MCF 10A (cell line): ENCODE data around the gene CCNB1IP1. TPM values are rescaled to one million over a fixed set of nuclear protein-coding genes. Genes with fewer than 3 reads are reported as not detected.

Source experiments
- BruUV-seq: library from RNA; stranded (reverse); fragments of 400-500 nt; replicated peaks from 2 replicates; lab custom pipeline; 2021; lab: Mats Ljungman, UMichigan
- CTCF ChIA-PET: fragments of 300-600 bp; sonication (Branson Sonifier 250); formaldehyde crosslinking; extraction: SDS; loops from one replicate; lab custom pipeline; 2021; ENCODE audit warnings: antibody characterized with exemption, inconsistent platforms; lab: Yijun Ruan, JAX
- POLR2A ChIA-PET: fragments of 300-600, 350-650 bp; sonication (Branson Sonifier 250); formaldehyde crosslinking; extraction: SDS; loops from one replicate; lab custom pipeline; 2020; ENCODE audit warnings: antibody characterized with exemption, inconsistent platforms; lab: Yijun Ruan, JAX
- DNase-seq: peaks from one replicate; pipeline ENCODE4 v3.0.0-alpha.2; 2018; ENCODE audit not compliant: unreplicated experiment
- H3K27ac Mint-ChIP-seq: one replicate; pipeline ENCODE4 v1.8.0; 2022; ENCODE audit warnings: mild to moderate bottlenecking, low read depth, mixed read lengths; ENCODE audit not compliant: unreplicated experiment
- H3K27me3 Mint-ChIP-seq: one replicate; pipeline ENCODE4 v1.8.0; 2022; ENCODE audit warnings: mixed read lengths; ENCODE audit not compliant: insufficient read depth, unreplicated experiment
- H3K36me3 Mint-ChIP-seq: one replicate; pipeline ENCODE4 v1.8.0; 2022; ENCODE audit warnings: mild to moderate bottlenecking, moderate library complexity, mixed read lengths; ENCODE audit not compliant: insufficient read depth, unreplicated experiment
- H3K4me1 Mint-ChIP-seq: one replicate; pipeline ENCODE4 v1.8.0; 2022; ENCODE audit warnings: mixed read lengths; ENCODE audit not compliant: insufficient read depth, unreplicated experiment
- H3K4me3 Mint-ChIP-seq: one replicate; pipeline ENCODE4 v1.8.0; 2022; ENCODE audit warnings: mild to moderate bottlenecking, moderate library complexity, mixed read lengths; ENCODE audit not compliant: unreplicated experiment
- H3K9me3 Mint-ChIP-seq: one replicate; pipeline ENCODE4 v1.8.0; 2022; ENCODE audit warnings: mixed read lengths; ENCODE audit not compliant: unreplicated experiment
- CTCF ChIP-seq: fragments of 200-600 bp; IDR thresholded peaks from one replicate; pipeline ENCODE4 v1.8.0; 2022; ENCODE audit warnings: antibody characterized with exemption, mild to moderate bottlenecking; ENCODE audit not compliant: unreplicated experiment
- intact Hi-C: fragments of 100-400 bp; cut with micrococcal nuclease; formaldehyde crosslinking; loops from 2 replicates; pipeline ENCODE4 v1.14.1; 2022
- total RNA-seq: library from RNA; stranded (reverse); gene quantifications from 2 replicates; pipeline ENCODE4 v1.2.3, GENCODE V29; 2022

CCNB1IP1 gene
- total RNA-seq, 1 experiment from 2014 or later, result 108 TPM

GRCh38 chr14:20356422-20356821 lies 23.3 kb upstream of the CCNB1IP1 start:
- intact Hi-C loops, result no loop called here
- CTCF ChIA-PET, result interaction anchor here (1.5 to 2.3 kb wide), 2 partner anchors 29 to 251 kb away, joined by 6 to 14 read pairs; no protein-coding TSS in a partner anchor
- BruUV-seq, result no TSS peak
- no peak for TF ChIP-seq CTCF
- peaks cover 77% of the 10 kb centered on the region for H3K36me3 Mint-ChIP-seq
- no peak overlapping the region for H3K4me3 Mint-ChIP-seq
- no peaks in the 10 kb centered on the region for H3K27me3 Mint-ChIP-seq
- H3K9me3 Mint-ChIP-seq, result no peaks in the 10 kb centered on the region
- POLR2A ChIA-PET, result interaction anchor here (1.3 to 2.9 kb wide), 2 partner anchors 13 kb away, joined by 3 to 12 read pairs; partner anchors contain the start of gene PARP2
- no peak overlapping the region for H3K27ac Mint-ChIP-seq
- DNase-seq, result peak; percentile 17
- H3K4me1 Mint-ChIP-seq, result no peaks in the 10 kb centered on the region

DNA sequence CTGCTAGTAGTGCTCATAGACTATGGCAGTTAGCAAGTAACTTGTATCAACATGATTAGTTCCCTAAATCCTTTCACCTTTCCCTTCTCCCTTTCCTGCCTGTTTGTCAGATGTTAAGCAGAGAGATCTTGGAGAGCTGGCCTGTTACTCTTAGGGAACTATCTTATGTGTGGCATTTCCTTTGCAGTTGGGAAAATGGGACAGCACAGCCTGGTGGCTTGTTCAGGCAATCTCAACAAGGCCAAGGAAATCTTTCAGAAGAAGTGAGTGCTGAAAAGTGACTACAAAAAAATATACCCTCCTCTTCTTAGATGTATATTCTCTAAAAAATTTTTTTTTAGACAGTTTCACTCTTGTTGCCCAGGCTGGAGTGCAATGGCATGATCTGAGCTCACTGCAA lies 17.8 kb upstream of the CCNB1IP1 start:
- DNase-seq, result no peak
- no peak for TF ChIP-seq CTCF
- H3K4me3 Mint-ChIP-seq, result no peak overlapping the region
- POLR2A ChIA-PET, result no interaction called here
- H3K9me3 Mint-ChIP-seq, result no peaks in the 10 kb centered on the region
- no peak overlapping the region for H3K27ac Mint-ChIP-seq
- H3K4me1 Mint-ChIP-seq, result no peaks in the 10 kb centered on the region
- H3K36me3 Mint-ChIP-seq, result peaks cover 96% of the 10 kb centered on the region
- no TSS peak for BruUV-seq
- intact Hi-C loops, result no loop called here
- H3K27me3 Mint-ChIP-seq, result no peaks in the 10 kb centered on the region
- CTCF ChIA-PET, result interaction anchor here (0.6 to 4.9 kb wide), 8 partner anchors 17 to 230 kb away, joined by 3 to 23 read pairs (median 4); no protein-coding TSS in a partner anchor

DNA sequence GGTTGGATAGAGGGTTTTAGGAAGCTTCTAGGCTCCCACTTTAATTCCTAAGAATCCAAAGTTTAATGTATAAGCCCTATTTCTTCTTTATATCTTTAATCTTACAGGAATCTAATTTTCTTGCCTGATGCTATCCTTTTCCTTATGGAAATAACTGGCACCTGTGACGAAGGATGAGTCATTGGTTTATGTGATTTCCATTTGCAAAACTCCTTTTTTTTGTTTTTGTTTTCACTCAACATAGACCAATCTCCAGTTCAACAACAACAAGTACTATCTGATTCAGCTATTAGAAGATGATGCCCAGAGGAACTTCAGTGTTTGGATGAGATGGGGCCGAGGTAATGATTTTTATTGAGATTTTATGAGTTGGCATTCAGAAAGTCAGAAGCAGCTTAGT lies 17.2 kb upstream of the CCNB1IP1 start:
- BruUV-seq, result no TSS peak
- intact Hi-C loops, result no loop called here
- no peak for TF ChIP-seq CTCF
- no peaks in the 10 kb centered on the region for H3K27me3 Mint-ChIP-seq
- CTCF ChIA-PET, result interaction anchor here (0.7 to 4.9 kb wide), 7 partner anchors 17 to 621 kb away, joined by 3 to 23 read pairs (median 4); no protein-coding TSS in a partner anchor
- H3K9me3 Mint-ChIP-seq, result no peaks in the 10 kb centered on the region
- H3K4me1 Mint-ChIP-seq, result no peaks in the 10 kb centered on the region
- H3K36me3 Mint-ChIP-seq, result peaks cover 97% of the 10 kb centered on the region
- POLR2A ChIA-PET, result interaction anchor here (0.8 to 1.1 kb wide), 2 partner anchors 18 to 263 kb away, joined by 4 to 6 read pairs; partner anchors contain the start of gene CCNB1IP1
- DNase-seq, result peak; percentile 22
- H3K27ac Mint-ChIP-seq, result no peak overlapping the region
- H3K4me3 Mint-ChIP-seq, result no peak overlapping the region

GRCh38 chr14:20347747-20348146 lies 14.7 kb upstream of the CCNB1IP1 start:
- peaks cover 79% of the 10 kb centered on the region for H3K36me3 Mint-ChIP-seq
- no peak for DNase-seq
- no peaks in the 10 kb centered on the region for H3K27me3 Mint-ChIP-seq
- peaks cover 7% of the 10 kb centered on the region for H3K4me1 Mint-ChIP-seq
- ChIA-PET CTCF (interaction anchor here (0.7 to 1.4 kb wide), 2 partner anchors 20 to 262 kb away, joined by 3 read pairs; no protein-coding TSS in a partner anchor), POLR2A (interaction anchor here (1.0 kb wide), 1 partner anchor 15 kb away, joined by 3 read pairs; no protein-coding TSS in a partner anchor)
- no peaks in the 10 kb centered on the region for H3K9me3 Mint-ChIP-seq
- H3K27ac Mint-ChIP-seq, result no peak overlapping the region
- no peak overlapping the region for H3K4me3 Mint-ChIP-seq
- no TSS peak for BruUV-seq
- intact Hi-C loops, result no loop called here
- TF ChIP-seq CTCF, result no peak
